GM19397 (cell line): ENCODE measurements around the gene DPM3.
"Not testable (repeated sequence)": the region's sequence is repeated elsewhere in the genome, so short reads cannot be mapped to it uniquely, and the experiment has no call there.

ENCODE experiments used
- ATAC-seq: cut with Tn5 transposase; IDR thresholded peaks from one replicate; pipeline ENCODE4 v1.9.1; 2021; ENCODE audit warnings: mild to moderate bottlenecking, moderate library complexity; ENCODE audit not compliant: unreplicated experiment

Gene DPM3

GRCh38 chr1:155175927-155176371 is 35.6 kb upstream of the DPM3 start:
- no peak for ATAC-seq

GRCh38 chr1:155175281-155175926 is 35.1 kb upstream of the DPM3 start:
- no peak for ATAC-seq

- no peak for ATAC-seq
Observed at GRCh38 chr1:155174324-155175280, 34.3 kb upstream of the DPM3 start.

GRCh38 chr1:155173478-155174323 is 33.4 kb upstream of the DPM3 start, which contains the start of gene TRIM46:
TRIM46 (plus strand) TSS chr1:155173849; CDS start chr1:155173967, 118 bp downstream.
- ATAC-seq, result no peak

- peak; percentile 78 for ATAC-seq
Observed at GRCh38 chr1:155172732-155173477, 32.6 kb upstream of the DPM3 start, which contains the start of gene KRTCAP2. KRTCAP2 (minus strand) TSS chr1:155173304; CDS start chr1:155173224, 80 bp downstream.

GRCh38 chr1:155171836-155172731 is 31.8 kb upstream of the DPM3 start:
- no peak for ATAC-seq

- no peak for ATAC-seq
Observed at GRCh38 chr1:155170806-155171205, 30.5 kb upstream of the DPM3 start.

- no peak for ATAC-seq
Observed at GRCh38 chr1:155170101-155170785, 29.9 kb upstream of the DPM3 start.

- ATAC-seq, result no peak
Observed at GRCh38 chr1:155169541-155169940, 29.2 kb upstream of the DPM3 start.

- ATAC-seq, result no peak
Observed at GRCh38 chr1:155168456-155169210, 28.3 kb upstream of the DPM3 start.

GRCh38 chr1:155168105-155168445 is 27.7 kb upstream of the DPM3 start:
- ATAC-seq, result not testable (repeated sequence)

GRCh38 chr1:155167166-155168104 is 27.1 kb upstream of the DPM3 start:
- no peak for ATAC-seq

- ATAC-seq, result no peak
Observed at GRCh38 chr1:155166471-155167165, 26.3 kb upstream of the DPM3 start.

GRCh38 chr1:155166051-155166470 is 25.7 kb upstream of the DPM3 start:
- ATAC-seq, result no peak

GRCh38 chr1:155164625-155165024 is 24.3 kb upstream of the DPM3 start:
- ATAC-seq, result not testable (repeated sequence)

- ATAC-seq, result not testable (repeated sequence)
Observed at GRCh38 chr1:155163785-155164184, 23.5 kb upstream of the DPM3 start.
